ENCODE measurements around the gene CAMSAP2. TPM values are rescaled to one million over a fixed set of nuclear protein-coding genes. Genes with fewer than 3 reads are reported as not detected.

The CAMSAP2 gene
- total and polyA plus RNA-seq, 2 of the 4 experiments (the other 2 are of a cell fraction), result 8.3 to 29.4 TPM

DNA sequence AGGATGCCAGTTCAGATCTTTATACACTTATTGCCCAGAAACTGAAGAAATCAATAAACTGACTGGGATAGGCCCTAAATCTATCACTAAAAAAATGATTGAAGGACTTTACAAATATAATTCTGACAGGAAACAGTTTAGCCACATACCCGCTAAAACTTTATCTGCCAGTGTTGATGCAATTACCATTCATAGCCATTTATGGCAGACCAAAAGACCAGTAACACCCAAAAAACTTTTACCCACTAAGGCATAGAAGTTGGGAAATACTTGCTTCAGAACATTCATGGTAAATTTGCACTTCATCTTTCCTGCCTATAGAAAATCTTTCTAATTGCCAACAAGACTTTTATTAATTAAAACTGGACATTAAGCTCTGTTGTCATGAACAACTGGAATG lies 119.1 kb downstream of the CAMSAP2 start:
- DNase-seq (no peak), ATAC-seq (ENCODE audit: low read depth) (no peak)
- H4K91ac ChIP-seq (ENCODE audit: insufficient read depth, low read depth, low read length), result no peak overlapping the region
- no peak overlapping the region for H2BK15ac ChIP-seq (ENCODE audit: low read depth, low read length)
- no peak overlapping the region for H3K9ac ChIP-seq (ENCODE audit: low read depth, low read length)
- no peak overlapping the region for H2BK20ac ChIP-seq (ENCODE audit: low read depth, low read length)
- no peak overlapping the region for H2AK5ac ChIP-seq (ENCODE audit: low read depth, low read length)
- H3K56ac ChIP-seq (ENCODE audit: extremely low read depth, insufficient read depth, low read length), result no peak overlapping the region
- no peak overlapping the region for H3K4me3 ChIP-seq (ENCODE audit: insufficient read depth, low read depth, low read length)
- no peak overlapping the region for H3K23ac ChIP-seq (ENCODE audit: low read depth, low read length)
- in situ Hi-C loops (cut with MboI; ENCODE audit: low sequenced_read_pairs) (no loop called here), dilution Hi-C loops (cut with HindIII; ENCODE audit: low sequenced_read_pairs, unreplicated experiment) (no loop called here), intact Hi-C loops (cut with micrococcal nuclease) (no loop called here)
- H4K20me1 ChIP-seq (ENCODE audit: insufficient read depth, low read length), result no peaks in the 10 kb centered on the region
- ChIA-PET CTCF (no interaction called here), POLR2A (ENCODE audit: unreplicated experiment) (no interaction called here)
- no peaks in the 10 kb centered on the region for H3K9me3 ChIP-seq (ENCODE audit: control insufficient read depth, insufficient read depth, low read length)
- no peak overlapping the region for H3K4me2 ChIP-seq (ENCODE audit: low read depth, low read length)
- no peak overlapping the region for H2BK5ac ChIP-seq (ENCODE audit: low read depth, low read length, poor library complexity, severe bottlenecking)
- H3K27me3 ChIP-seq (ENCODE audit: control insufficient read depth, insufficient read depth, low read length), result no peaks in the 10 kb centered on the region
- TF ChIP-seq RAD21 (IDR thresholded peaks at IDR 0.05; ENCODE audit: low read length) (no peak), NFE2L2 (IDR thresholded peaks at IDR 0.05; ENCODE audit: low read depth, low read length) (no peak), RCOR1 (IDR thresholded peaks at IDR 0.05; ENCODE audit: insufficient replicate concordance, low read length) (no peak), RFX5 (IDR thresholded peaks at IDR 0.05; ENCODE audit: low read depth, low read length) (no peak), CEBPB (IDR thresholded peaks at IDR 0.05; ENCODE audit: low read depth, low read length) (no peak), MXI1 (IDR thresholded peaks at IDR 0.05; ENCODE audit: borderline replicate concordance, low read depth, low read length) (no peak), MAFK (IDR thresholded peaks at IDR 0.05; ENCODE audit: low read depth, low read length) (no peak), BHLHE40 (IDR thresholded peaks at IDR 0.05; ENCODE audit: low read depth, low read length) (no peak), FOS (IDR thresholded peaks at IDR 0.05; ENCODE audit: low read depth, low read length) (no peak), POLR2A (IDR thresholded peaks at IDR 0.05; ENCODE audit: low read depth, low read length) (no peak), SMC3 (IDR thresholded peaks at IDR 0.05; ENCODE audit: low read depth, low read length) (no peak), CHD1 (IDR thresholded peaks at IDR 0.05; ENCODE audit: low read depth, low read length) (no peak), MAZ (IDR thresholded peaks at IDR 0.05; ENCODE audit: borderline replicate concordance, low read depth, low read length) (no peak)
- TF ChIP-seq, protein P1, sequence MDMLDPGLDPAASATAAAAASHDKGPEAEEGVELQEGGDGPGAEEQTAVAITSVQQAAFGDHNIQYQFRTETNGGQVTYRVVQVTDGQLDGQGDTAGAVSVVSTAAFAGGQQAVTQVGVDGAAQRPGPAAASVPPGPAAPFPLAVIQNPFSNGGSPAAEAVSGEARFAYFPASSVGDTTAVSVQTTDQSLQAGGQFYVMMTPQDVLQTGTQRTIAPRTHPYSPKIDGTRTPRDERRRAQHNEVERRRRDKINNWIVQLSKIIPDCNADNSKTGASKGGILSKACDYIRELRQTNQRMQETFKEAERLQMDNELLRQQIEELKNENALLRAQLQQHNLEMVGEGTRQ (IDR thresholded peaks at IDR 0.05; ENCODE audit: low read depth, low read length), result no peak
- TF ChIP-seq, protein P2, sequence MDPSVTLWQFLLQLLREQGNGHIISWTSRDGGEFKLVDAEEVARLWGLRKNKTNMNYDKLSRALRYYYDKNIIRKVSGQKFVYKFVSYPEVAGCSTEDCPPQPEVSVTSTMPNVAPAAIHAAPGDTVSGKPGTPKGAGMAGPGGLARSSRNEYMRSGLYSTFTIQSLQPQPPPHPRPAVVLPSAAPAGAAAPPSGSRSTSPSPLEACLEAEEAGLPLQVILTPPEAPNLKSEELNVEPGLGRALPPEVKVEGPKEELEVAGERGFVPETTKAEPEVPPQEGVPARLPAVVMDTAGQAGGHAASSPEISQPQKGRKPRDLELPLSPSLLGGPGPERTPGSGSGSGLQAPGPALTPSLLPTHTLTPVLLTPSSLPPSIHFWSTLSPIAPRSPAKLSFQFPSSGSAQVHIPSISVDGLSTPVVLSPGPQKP (IDR thresholded peaks at IDR 0.05; ENCODE audit: borderline replicate concordance, low read depth, low read length), result no peak
- TF ChIP-seq, protein P3, sequence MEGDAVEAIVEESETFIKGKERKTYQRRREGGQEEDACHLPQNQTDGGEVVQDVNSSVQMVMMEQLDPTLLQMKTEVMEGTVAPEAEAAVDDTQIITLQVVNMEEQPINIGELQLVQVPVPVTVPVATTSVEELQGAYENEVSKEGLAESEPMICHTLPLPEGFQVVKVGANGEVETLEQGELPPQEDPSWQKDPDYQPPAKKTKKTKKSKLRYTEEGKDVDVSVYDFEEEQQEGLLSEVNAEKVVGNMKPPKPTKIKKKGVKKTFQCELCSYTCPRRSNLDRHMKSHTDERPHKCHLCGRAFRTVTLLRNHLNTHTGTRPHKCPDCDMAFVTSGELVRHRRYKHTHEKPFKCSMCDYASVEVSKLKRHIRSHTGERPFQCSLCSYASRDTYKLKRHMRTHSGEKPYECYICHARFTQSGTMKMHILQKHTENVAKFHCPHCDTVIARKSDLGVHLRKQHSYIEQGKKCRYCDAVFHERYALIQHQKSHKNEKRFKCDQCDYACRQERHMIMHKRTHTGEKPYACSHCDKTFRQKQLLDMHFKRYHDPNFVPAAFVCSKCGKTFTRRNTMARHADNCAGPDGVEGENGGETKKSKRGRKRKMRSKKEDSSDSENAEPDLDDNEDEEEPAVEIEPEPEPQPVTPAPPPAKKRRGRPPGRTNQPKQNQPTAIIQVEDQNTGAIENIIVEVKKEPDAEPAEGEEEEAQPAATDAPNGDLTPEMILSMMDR (conservative IDR thresholded peaks at IDR 0.05; ENCODE audit: low read depth, low read length), result no peak
- H3K9me1 ChIP-seq (ENCODE audit: insufficient read depth, low read length), result no peaks in the 10 kb centered on the region
- no peak overlapping the region for H3K4ac ChIP-seq (ENCODE audit: low read depth, low read length)
- no peaks in the 10 kb centered on the region; a peak in 1 of 4 replicates for H3K79me1 ChIP-seq (ENCODE audit: low read depth in 1 of 2, low read length in 2 of 2)
- no CpG with 5 or more reads among the region's 1 CpG for WGBS, 2 experiments (ENCODE audit: extremely low coverage in 2 of 2, insufficient read length in 1 of 2)
- H3K36me3 ChIP-seq (ENCODE audit: control insufficient read depth, insufficient read depth, low read length), result peaks cover 27% of the 10 kb centered on the region
- H2BK120ac ChIP-seq (ENCODE audit: low read depth, low read length), result no peak overlapping the region
- no peaks in the 10 kb centered on the region for H3K4me1 ChIP-seq (ENCODE audit: control insufficient read depth, insufficient read depth, low read length)
- H3K18ac ChIP-seq (ENCODE audit: low read depth, low read length), result no peak overlapping the region
- BruUV-seq (replicated peaks), result TSS peak; percentile 77
- no peak overlapping the region for H2AFZ ChIP-seq (replicated peaks; ENCODE audit: low read length, poor library complexity)
- H4K5ac ChIP-seq (ENCODE audit: low read depth, low read length), result no peak overlapping the region
- no peak overlapping the region for H3K14ac ChIP-seq (replicated peaks; ENCODE audit: low read depth, low read length)
- H2AK9ac ChIP-seq (replicated peaks; ENCODE audit: low read depth, low read length, poor library complexity), result no peak overlapping the region
- H4K8ac ChIP-seq (ENCODE audit: low read depth in 2 of 2, low read length in 2 of 2), result no peak overlapping the region
- H3K27ac ChIP-seq (ENCODE audit: insufficient read depth, low read length), result no peak overlapping the region

Data from IMR-90 (cell line).